H1 (cell line): ENCODE measurements around the gene ADPRM. TPM values are rescaled to one million over a fixed set of nuclear protein-coding genes. Genes with fewer than 3 reads are reported as not detected.

ENCODE experiments used
- CTCF ChIA-PET: fragments of 300-600 bp; sonication (Branson Sonifier 250); formaldehyde crosslinking; loops from one replicate; lab custom pipeline; 2021; ENCODE audit not compliant: partially characterized antibody; lab: Charles Lee
- POLR2A ChIA-PET: fragments of 300-600 bp; sonication (Branson Sonifier 250); formaldehyde crosslinking; loops from one replicate; lab custom pipeline; 2021; ENCODE audit warnings: inconsistent platforms; ENCODE audit not compliant: partially characterized antibody; lab: Charles Lee
- DNase-seq, 2 experiments: peaks; one replicate each; pipeline versions ENCODE4 v3.0.0 to v3.0.0-alpha.2; 2010 to 2022; ENCODE audit warnings: low spot score in 2 of 2, low read depth in 1 of 2, mixed read lengths in 1 of 2
- FAIRE-seq: peaks from 2 replicates; lab custom pipeline; 2011; peaks lifted over from hg19 to GRCh38; lab: Jason Lieb, UNC
- H2AFZ ChIP-seq: 2 replicates; pipeline ENCODE4 v1.8.1; 2012; ENCODE audit warnings: low read length, inconsistent platforms
- H2AK5ac ChIP-seq: 2 replicates; pipeline ENCODE4 v1.6.1; 2013; ENCODE audit warnings: low read depth, low read length
- H2BK120ac ChIP-seq: replicated peaks from 2 replicates; pipeline ENCODE3; 2013; ENCODE audit warnings: low read depth, low read length, inconsistent platforms
- H2BK12ac ChIP-seq: 2 replicates; pipeline ENCODE4 v1.6.1; 2013; ENCODE audit warnings: low read depth, low read length
- H2BK15ac ChIP-seq: 2 replicates; pipeline ENCODE4 v1.6.1; 2013; ENCODE audit warnings: low read length
- H2BK20ac ChIP-seq: 2 replicates; pipeline ENCODE4 v1.6.1; 2013; ENCODE audit warnings: low read length
- H2BK5ac ChIP-seq: 2 replicates; pipeline ENCODE4 v1.6.1; 2013; ENCODE audit warnings: low read depth, low read length
- H3K14ac ChIP-seq: 2 replicates; pipeline ENCODE4 v1.6.1; 2013; ENCODE audit warnings: inconsistent platforms; ENCODE audit not compliant: insufficient read length
- H3K18ac ChIP-seq: 2 replicates; pipeline ENCODE4 v1.6.1; 2013; ENCODE audit warnings: low read length; ENCODE audit errors: extremely low read depth
- H3K23ac ChIP-seq: 2 replicates; pipeline ENCODE4 v1.6.1; 2013; ENCODE audit warnings: inconsistent platforms; ENCODE audit not compliant: insufficient read length
- H3K23me2 ChIP-seq: 2 replicates; pipeline ENCODE4 v1.6.1; 2013; ENCODE audit warnings: low read depth, low read length
- H3K27ac ChIP-seq: 2 replicates; pipeline ENCODE4 v1.6.1; 2011; ENCODE audit warnings: low read depth, low read length, inconsistent platforms
- H3K27me3 ChIP-seq, 4 experiments: replicated peaks in 1 of 4; 1 replicate in 1 of 4; 2 replicates in 3 of 4; pipeline versions ENCODE4 v1.6.1 to v1.8.1; 2011 to 2013; ENCODE audit warnings: low read length in 3 of 4, mild to moderate bottlenecking in 3 of 4, inconsistent platforms in 2 of 4, mixed read lengths in 2 of 4, moderate library complexity in 1 of 4; ENCODE audit not compliant: control insufficient read depth in 3 of 4, insufficient read depth in 3 of 4; ENCODE audit errors: extremely low read depth in 1 of 4
- H3K36me3 ChIP-seq, 4 experiments: 2 replicates each; pipeline versions ENCODE4 v1.6.1 to v1.8.1; 2011 to 2013; ENCODE audit warnings: mild to moderate bottlenecking in 4 of 4, low read length in 3 of 4, moderate library complexity in 2 of 4, control low read depth in 1 of 4, inconsistent platforms in 1 of 4; ENCODE audit not compliant: insufficient read depth in 4 of 4, control insufficient read depth in 2 of 4
- H3K4ac ChIP-seq: replicated peaks from 2 replicates; pipeline ENCODE3; 2013; ENCODE audit warnings: low read length, low read depth, mixed read lengths, inconsistent platforms; ENCODE audit not compliant: insufficient read length
- H3K4me1 ChIP-seq, 4 experiments: replicated peaks in 1 of 4; 1 replicate in 1 of 4; 2 replicates in 3 of 4; pipeline versions ENCODE4 v1.6.1 to v1.8.1; 2011 to 2013; ENCODE audit warnings: low read length in 3 of 4, inconsistent platforms in 2 of 4, mixed read lengths in 1 of 4; ENCODE audit not compliant: insufficient read depth in 4 of 4, control insufficient read depth in 3 of 4
- H3K4me2 ChIP-seq, 2 experiments: 2 replicates each; pipeline versions ENCODE4 v1.6.1 to v1.8.1; 2011 to 2013; ENCODE audit warnings: low read depth in 2 of 2, low read length in 2 of 2, control low read depth in 1 of 2, inconsistent platforms in 1 of 2, mild to moderate bottlenecking in 1 of 2; ENCODE audit not compliant: insufficient read depth in 1 of 2
- H3K4me3 ChIP-seq, 4 experiments: fragments of 200-600, 300-600 bp in 1 of 4; sonication (generic), shearing (Covaris generic), sonication (Bioruptor Twin) in 1 of 4; 2 replicates each; pipeline versions ENCODE4 v1.5.1 to v1.8.1; 2011 to 2016; ENCODE audit warnings: low read length in 4 of 4, low read depth in 3 of 4, control low read depth in 2 of 4, inconsistent platforms in 2 of 4, mild to moderate bottlenecking in 2 of 4, mixed read lengths in 1 of 4, moderate library complexity in 1 of 4; ENCODE audit not compliant: insufficient read depth in 2 of 4; ENCODE audit errors: extremely low read depth in 1 of 4
- H3K56ac ChIP-seq: replicated peaks from 2 replicates; pipeline ENCODE3; 2013; ENCODE audit warnings: low read depth, mild to moderate bottlenecking, mixed read lengths, low read length, inconsistent platforms; ENCODE audit not compliant: insufficient read length
- H3K79me1 ChIP-seq: 2 replicates; pipeline ENCODE4 v1.6.1; 2013; ENCODE audit warnings: low read depth, low read length, control low read depth
- H3K79me2 ChIP-seq, 2 experiments: 2 replicates each; pipeline versions ENCODE4 v1.6.1 to v1.8.1; 2012 to 2013; ENCODE audit warnings: low read length in 2 of 2, mild to moderate bottlenecking in 2 of 2, inconsistent platforms in 1 of 2; ENCODE audit not compliant: insufficient read depth in 2 of 2, control insufficient read depth in 1 of 2
- H3K9ac ChIP-seq, 4 experiments: replicated peaks in 1 of 4; 1 replicate in 1 of 4; 2 replicates in 3 of 4; pipeline versions ENCODE4 v1.6.1 to v1.8.1; 2011 to 2013; ENCODE audit warnings: low read depth in 3 of 4, low read length in 3 of 4, control low read depth in 2 of 4, mild to moderate bottlenecking in 2 of 4, moderate library complexity in 2 of 4, inconsistent platforms in 1 of 4; ENCODE audit errors: extremely low read depth in 1 of 4
- H3K9me3 ChIP-seq, 2 experiments: 2 replicates each; pipeline versions ENCODE4 v1.6.1 to v1.8.1; 2012 to 2013; ENCODE audit warnings: mild to moderate bottlenecking in 2 of 2, moderate library complexity in 2 of 2, control low read depth in 1 of 2, inconsistent platforms in 1 of 2, low read depth in 1 of 2, low read length in 1 of 2, mixed read lengths in 1 of 2; ENCODE audit not compliant: insufficient read depth in 2 of 2
- H4K20me1 ChIP-seq, 2 experiments: replicated peaks in 1 of 2; 2 replicates each; pipeline versions ENCODE3 to v1.8.1; 2011 to 2013; ENCODE audit warnings: inconsistent platforms in 2 of 2, low read length in 2 of 2, mild to moderate bottlenecking in 1 of 2; ENCODE audit not compliant: insufficient read depth in 2 of 2, control insufficient read depth in 1 of 2
- H4K5ac ChIP-seq: 2 replicates; pipeline ENCODE4 v1.6.1; 2013; ENCODE audit warnings: low read length, low read depth, mixed read lengths, inconsistent platforms; ENCODE audit not compliant: insufficient read length
- H4K8ac ChIP-seq: 2 replicates; pipeline ENCODE4 v1.8.0; 2013; ENCODE audit warnings: mild to moderate bottlenecking, moderate library complexity, low read length, inconsistent platforms; ENCODE audit not compliant: insufficient read depth; ENCODE audit errors: extremely low read depth
- H4K91ac ChIP-seq: replicated peaks from 2 replicates; pipeline ENCODE3; 2013; ENCODE audit warnings: low read length, mixed read lengths, inconsistent platforms; ENCODE audit not compliant: insufficient read length
- BRCA1 ChIP-seq: IDR thresholded peaks from 2 replicates; pipeline ENCODE4 v1.6.1; 2012; ENCODE audit warnings: low read depth, low read length, improper control_type of control experiment
- WGBS, 2 experiments: shearing (Covaris generic) in 1 of 2; methylation state at CpG; one replicate each; pipeline versions ENCODE4 v1.1.6 to v1.1.7; 2013 to 2015; ENCODE audit warnings: low lambda C conversion rate in 2 of 2, mixed read lengths in 2 of 2, inconsistent platforms in 1 of 2, low coverage in 1 of 2, missing lambda C conversion rate in 1 of 2; ENCODE audit not compliant: insufficient replicate concordance in 2 of 2, insufficient coverage in 1 of 2, insufficient read length in 1 of 2; ENCODE audit errors: extremely low coverage in 1 of 2, missing lambda C conversion rate in 1 of 2; 5-methylcytosine and 5-hydroxymethylcytosine counted together
- polyA plus RNA-seq, 7 experiments: library from polyadenylated mRNA; depleted of rRNA in 3 of 7; stranded (reverse) in 5 of 7; unstranded in 2 of 7; fragments of >200 nt in 5 of 7; fragments of 200-250 nt in 2 of 7; gene quantifications; 1 replicate in 5 of 7; 2 replicates in 1 of 7; 4 replicates in 1 of 7; pipeline versions ENCODE4 v1.2.1 to v1.2.3, GENCODE V29; 2011 to 2013; ENCODE audit warnings: missing spikeins in 2 of 7, mixed read lengths in 2 of 7
- total RNA-seq: library from RNA; stranded (reverse); fragmentation: NEBNext Ultra II Directional; extraction: Animal tissue kit (Norgen Biotek cat#: 25700); gene quantifications from 2 replicates; pipeline ENCODE4 v1.2.1, GENCODE V29; 2021

ADPRM gene
- total and polyA plus RNA-seq, 2 of the 8 experiments (the other 6 are each of a cell fraction or from before 2014, with no cell fraction given) = 6.7 to 7.9 TPM

DNA sequence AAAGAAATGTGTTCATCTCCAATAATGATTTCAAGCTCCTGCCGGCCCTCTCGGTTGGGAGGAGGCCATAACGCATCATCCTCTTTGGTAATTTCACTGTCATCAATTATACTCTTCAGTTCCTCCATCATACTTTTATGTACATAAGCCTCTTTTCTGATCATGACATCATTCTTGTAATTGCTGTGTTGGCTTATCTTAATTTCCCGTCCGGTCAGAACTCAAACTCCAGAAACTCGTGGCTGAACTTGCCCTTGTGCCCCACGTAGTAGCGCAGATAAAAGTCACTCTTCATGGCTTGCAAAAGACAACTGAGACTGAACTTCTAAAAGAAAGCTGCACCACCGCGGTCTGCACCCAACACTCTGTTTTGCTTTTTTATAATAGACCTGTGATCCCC lies 18.8 kb downstream of the ADPRM start:
- Histone ChIP-seq H2BK20ac (no peak overlapping the region), H2BK12ac (no peak overlapping the region), H3K23me2 (no peaks in the 10 kb centered on the region), H2BK120ac (no peak overlapping the region), H3K56ac (no peak overlapping the region), H3K79me2 (no peaks in the 10 kb centered on the region), H3K27me3 (no peaks in the 10 kb centered on the region), H3K27ac (no peak overlapping the region), H4K20me1 (no peaks in the 10 kb centered on the region), H3K36me3 (peaks cover 0 to 10% (median 7%) of the 10 kb centered on the region in 4 experiments; a peak in 5 of 8 replicates), H3K4me3 (no peak overlapping the region), H2AFZ (no peak overlapping the region), H3K23ac (no peak overlapping the region), H3K9me3 (no peaks in the 10 kb centered on the region), H3K79me1 (no peaks in the 10 kb centered on the region), H4K8ac (no peak overlapping the region), H4K91ac (no peak overlapping the region), H2BK5ac (no peak overlapping the region), H3K4ac (no peak overlapping the region), H3K18ac (no peak overlapping the region), H3K9ac (no peak overlapping the region), H2BK15ac (no peak overlapping the region), H4K5ac (no peak overlapping the region), H3K4me1 (no peaks in the 10 kb centered on the region), H2AK5ac (no peak overlapping the region), H3K14ac (no peak overlapping the region), H3K4me2 (no peak overlapping the region)
- ChIA-PET CTCF (no interaction called here), POLR2A (interaction anchor here (1.1 kb wide), 1 partner anchor 13 kb away, joined by 3 read pairs; no protein-coding TSS in a partner anchor)
- WGBS, 2 experiments = 91% methylated on average over 10 of the region's 10 CpGs; no CpG with 5 or more reads in 1 of the 2 experiments
- no peak for FAIRE-seq
- DNase-seq = no peak
- no peak for TF ChIP-seq BRCA1
